ENCODE results near the gene RCC2.
"Not testable (repeated sequence)": the region's sequence is repeated elsewhere in the genome, so short reads cannot be mapped to it uniquely, and the experiment has no call there.

RCC2 gene

DNA sequence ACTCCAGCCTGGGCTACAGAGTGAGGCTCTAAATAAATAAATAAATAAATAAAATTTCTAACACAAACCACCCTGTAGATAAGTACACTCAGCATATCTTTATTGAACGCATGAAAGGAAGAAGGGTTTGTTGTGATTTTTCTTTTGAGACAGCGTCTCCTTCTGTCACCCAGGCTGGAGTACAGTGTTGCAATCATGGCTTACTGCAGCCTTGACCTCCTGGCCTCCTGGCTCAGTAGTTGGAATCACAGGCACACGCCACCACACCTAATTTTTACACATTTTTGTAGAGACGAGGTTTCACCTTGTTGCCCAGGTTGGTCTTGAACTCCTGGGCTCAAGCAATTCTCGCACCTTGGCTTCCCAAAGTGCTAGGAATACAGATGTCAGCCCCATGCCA, 23.2 kb upstream of the RCC2 start:
- no peak for DNase-seq (ENCODE audit: low spot score)
- TF ChIP-seq, protein P1, sequence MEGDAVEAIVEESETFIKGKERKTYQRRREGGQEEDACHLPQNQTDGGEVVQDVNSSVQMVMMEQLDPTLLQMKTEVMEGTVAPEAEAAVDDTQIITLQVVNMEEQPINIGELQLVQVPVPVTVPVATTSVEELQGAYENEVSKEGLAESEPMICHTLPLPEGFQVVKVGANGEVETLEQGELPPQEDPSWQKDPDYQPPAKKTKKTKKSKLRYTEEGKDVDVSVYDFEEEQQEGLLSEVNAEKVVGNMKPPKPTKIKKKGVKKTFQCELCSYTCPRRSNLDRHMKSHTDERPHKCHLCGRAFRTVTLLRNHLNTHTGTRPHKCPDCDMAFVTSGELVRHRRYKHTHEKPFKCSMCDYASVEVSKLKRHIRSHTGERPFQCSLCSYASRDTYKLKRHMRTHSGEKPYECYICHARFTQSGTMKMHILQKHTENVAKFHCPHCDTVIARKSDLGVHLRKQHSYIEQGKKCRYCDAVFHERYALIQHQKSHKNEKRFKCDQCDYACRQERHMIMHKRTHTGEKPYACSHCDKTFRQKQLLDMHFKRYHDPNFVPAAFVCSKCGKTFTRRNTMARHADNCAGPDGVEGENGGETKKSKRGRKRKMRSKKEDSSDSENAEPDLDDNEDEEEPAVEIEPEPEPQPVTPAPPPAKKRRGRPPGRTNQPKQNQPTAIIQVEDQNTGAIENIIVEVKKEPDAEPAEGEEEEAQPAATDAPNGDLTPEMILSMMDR (IDR thresholded peaks at IDR 0.05; ENCODE audit: extremely low read depth, insufficient read depth, missing control alignments) = no peak
- in situ Hi-C loops (cut with MboI; ENCODE audit: low pct_unique_long_range_greater_than_20kb, low sequenced_read_pairs, unreplicated experiment) = no loop called here

DNA sequence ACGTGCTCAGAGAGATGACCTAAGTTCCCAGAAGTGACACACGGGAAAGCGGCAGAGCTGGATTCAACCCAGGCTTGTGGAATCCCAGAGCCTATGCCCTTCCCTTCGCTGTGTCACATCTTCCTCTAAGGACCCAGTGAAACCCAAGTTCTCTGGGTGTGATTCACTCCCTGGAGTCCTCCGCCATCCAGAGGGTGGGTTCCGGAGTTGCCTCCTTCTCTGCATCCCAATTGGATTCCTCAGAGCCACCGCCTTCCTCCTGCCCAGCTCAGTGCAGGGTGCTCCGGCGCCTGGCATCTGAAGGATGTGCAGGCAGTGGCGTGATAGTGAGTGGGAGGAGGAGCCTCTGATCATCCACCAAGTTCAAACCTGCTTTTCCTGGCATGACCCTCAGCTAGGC, 20.7 kb upstream of the RCC2 start:
- no peak for DNase-seq (ENCODE audit: low spot score)

DNA sequence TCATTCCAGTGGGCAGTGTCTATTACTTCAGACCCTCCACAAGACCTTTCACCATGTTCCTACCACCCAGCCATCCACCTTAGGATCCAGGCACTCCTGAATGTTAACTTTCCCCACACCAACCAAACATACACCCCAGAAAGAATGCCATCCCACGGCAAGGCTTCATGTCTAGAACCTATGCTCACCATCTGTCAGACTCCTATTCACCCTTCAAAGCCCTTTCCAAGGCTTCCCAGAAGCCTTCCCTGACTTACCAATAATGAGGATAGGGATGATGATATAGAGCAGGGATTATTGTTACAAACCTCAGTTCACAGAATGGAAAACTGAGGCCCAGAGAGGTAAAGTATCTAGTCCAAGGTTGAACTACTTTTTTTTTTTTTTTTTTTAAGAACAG, 19.3 kb upstream of the RCC2 start:
- in situ Hi-C loops (cut with MboI; ENCODE audit: low pct_unique_long_range_greater_than_20kb, low sequenced_read_pairs, unreplicated experiment) = no loop called here
- TF ChIP-seq, protein P1 (IDR thresholded peaks at IDR 0.05; ENCODE audit: extremely low read depth, insufficient read depth, missing control alignments) = no peak
- no peak for DNase-seq (ENCODE audit: low spot score)

More for the DNA sequence above, 20.7 kb upstream of the RCC2 start:
- TF ChIP-seq, protein P1 (IDR thresholded peaks at IDR 0.05; ENCODE audit: extremely low read depth, insufficient read depth, missing control alignments) = no peak
- in situ Hi-C loops (cut with MboI; ENCODE audit: low pct_unique_long_range_greater_than_20kb, low sequenced_read_pairs, unreplicated experiment) = no loop called here

DNA sequence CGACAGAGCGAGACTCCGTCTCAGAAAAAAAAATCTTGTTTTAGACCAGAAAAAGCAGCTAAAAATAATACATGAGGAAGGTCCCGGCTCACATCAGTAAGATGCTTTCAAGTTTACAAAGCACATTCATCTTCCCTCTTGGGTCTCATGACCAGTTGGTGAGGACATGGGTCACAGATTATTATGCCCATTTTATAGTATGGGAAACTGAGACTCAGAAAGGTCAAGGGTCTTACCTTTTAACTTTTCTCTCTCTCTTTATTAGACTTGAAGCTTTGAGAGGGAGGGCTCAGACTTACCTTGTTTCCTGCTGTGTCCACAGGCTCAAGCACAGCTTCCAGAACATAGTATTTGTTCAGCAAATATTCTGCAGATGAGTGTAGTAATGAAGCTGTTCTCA, 13.2 kb upstream of the RCC2 start:
- TF ChIP-seq, protein P1 (IDR thresholded peaks at IDR 0.05; ENCODE audit: extremely low read depth, insufficient read depth, missing control alignments) = no peak
- in situ Hi-C loops (cut with MboI; ENCODE audit: low pct_unique_long_range_greater_than_20kb, low sequenced_read_pairs, unreplicated experiment) = no loop called here
- DNase-seq (ENCODE audit: low spot score) = no peak

DNA sequence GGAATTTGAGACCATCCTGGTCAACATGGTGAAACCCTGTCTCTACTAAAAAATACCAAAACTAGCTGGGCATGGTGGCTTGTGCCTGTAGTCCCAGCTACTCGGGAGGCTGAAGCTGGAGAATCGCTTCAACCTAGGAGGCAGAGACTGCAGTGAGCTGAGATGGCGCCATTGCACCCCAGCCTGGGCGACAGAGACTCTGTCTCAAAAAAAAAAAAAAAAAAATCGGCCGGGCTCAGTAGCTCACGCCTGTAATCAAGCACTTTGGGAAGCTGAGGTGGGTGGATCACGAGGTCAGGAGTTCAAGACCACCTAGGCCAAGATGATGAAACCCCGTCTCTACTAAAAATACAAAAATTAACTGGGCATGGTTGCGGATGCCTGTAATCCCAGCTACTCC, 12.7 kb upstream of the RCC2 start:
- in situ Hi-C loops (cut with MboI; ENCODE audit: low pct_unique_long_range_greater_than_20kb, low sequenced_read_pairs, unreplicated experiment); DNase-seq (ENCODE audit: low spot score): not testable (repeated sequence)

DNA sequence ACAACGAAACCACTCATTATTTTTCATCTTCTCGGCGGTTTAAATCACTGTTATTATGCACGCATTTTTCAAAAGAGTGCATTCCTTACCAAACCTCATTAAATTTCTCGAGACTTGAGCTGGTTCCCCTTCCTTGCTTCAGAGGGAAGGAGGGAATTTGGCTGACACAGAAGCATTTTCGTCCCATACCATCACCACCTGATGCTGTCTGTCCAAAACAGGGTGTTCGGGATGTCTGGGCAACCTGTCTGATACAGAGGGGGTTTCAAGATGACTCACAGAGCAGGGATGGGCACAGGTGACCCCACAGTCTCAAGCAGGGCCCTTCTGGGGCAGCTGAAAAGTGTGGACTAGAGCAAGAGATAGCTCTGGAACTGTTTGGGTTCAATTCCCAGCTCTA, 12.3 kb upstream of the RCC2 start:
- DNase-seq (ENCODE audit: low spot score) = no peak
- in situ Hi-C loops (cut with MboI; ENCODE audit: low pct_unique_long_range_greater_than_20kb, low sequenced_read_pairs, unreplicated experiment) = no loop called here
- TF ChIP-seq, protein P1 (IDR thresholded peaks at IDR 0.05; ENCODE audit: extremely low read depth, insufficient read depth, missing control alignments) = no peak

DNA sequence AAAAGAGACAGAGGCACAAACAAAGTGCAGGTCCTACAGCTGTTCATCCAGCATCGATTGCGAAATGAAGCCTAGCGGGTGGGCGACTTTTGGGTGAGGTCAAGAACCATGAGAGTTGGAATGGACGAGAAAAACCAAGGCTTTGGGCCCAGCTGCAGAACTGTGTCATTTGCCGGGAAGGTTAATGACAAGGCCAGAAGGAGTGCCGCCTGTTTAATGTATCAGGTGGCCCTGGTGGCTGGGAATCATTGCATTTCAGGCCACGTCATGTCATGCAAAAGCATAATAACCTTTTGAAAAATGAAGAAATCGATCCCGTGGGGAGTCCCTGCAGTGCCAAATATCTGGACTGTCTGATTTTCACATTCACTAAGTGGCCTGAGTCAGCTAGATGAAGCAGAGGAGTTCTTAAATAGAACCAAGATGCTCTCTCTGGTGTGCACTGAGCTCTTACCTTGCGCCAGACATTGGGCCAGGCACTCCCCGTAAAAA, 8.1 kb upstream of the RCC2 start:
- DNase-seq (ENCODE audit: low spot score) = no peak
- TF ChIP-seq, protein P1 (IDR thresholded peaks at IDR 0.05; ENCODE audit: extremely low read depth, insufficient read depth, missing control alignments) = no peak
- in situ Hi-C loops (cut with MboI; ENCODE audit: low pct_unique_long_range_greater_than_20kb, low sequenced_read_pairs, unreplicated experiment) = no loop called here

Data from GM13977 (cell line).